ENCODE results near the gene HTR1E.

GRCh38 chr6:86934365-86934764, 3.0 kb upstream of the HTR1E start:
- TF ChIP-seq BACH1 (IDR thresholded peaks at IDR 0.05; ENCODE audit: low read length) (no peak), CTCF (IDR thresholded peaks at IDR 0.05; ENCODE audit: control extremely low read depth in 1 of 3, insufficient read depth in 1 of 3, low read depth in 1 of 3, low read length in 3 of 3) (no peak), JUN (IDR thresholded peaks at IDR 0.05; ENCODE audit: low read depth, low read length) (no peak), KDM4A (IDR thresholded peaks at IDR 0.05; ENCODE audit: low read depth, low read length, severe bottlenecking) (no peak), CEBPB (IDR thresholded peaks at IDR 0.05; ENCODE audit: low read depth, low read length) (no peak), JUND (IDR thresholded peaks at IDR 0.05; ENCODE audit: low read length) (no peak), RAD21 (IDR thresholded peaks at IDR 0.05 in 1 of 2, conservative IDR thresholded peaks at IDR 0.05 in 1 of 2; ENCODE audit: low read depth in 2 of 2, low read length in 2 of 2) (no peak), POLR2AphosphoS5 (IDR thresholded peaks at IDR 0.05; ENCODE audit: low read depth, low read length) (no peak), SIX5 (IDR thresholded peaks at IDR 0.05; ENCODE audit: low read depth, low read length) (no peak)
- TF ChIP-seq, protein P1, sequence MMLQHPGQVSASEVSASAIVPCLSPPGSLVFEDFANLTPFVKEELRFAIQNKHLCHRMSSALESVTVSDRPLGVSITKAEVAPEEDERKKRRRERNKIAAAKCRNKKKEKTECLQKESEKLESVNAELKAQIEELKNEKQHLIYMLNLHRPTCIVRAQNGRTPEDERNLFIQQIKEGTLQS (IDR thresholded peaks at IDR 0.05; ENCODE audit: insufficient read depth, low read depth, low read length), result no peak
- TF ChIP-seq, protein P2, sequence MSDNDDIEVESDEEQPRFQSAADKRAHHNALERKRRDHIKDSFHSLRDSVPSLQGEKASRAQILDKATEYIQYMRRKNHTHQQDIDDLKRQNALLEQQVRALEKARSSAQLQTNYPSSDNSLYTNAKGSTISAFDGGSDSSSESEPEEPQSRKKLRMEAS (IDR thresholded peaks at IDR 0.05), result no peak
- TF ChIP-seq, protein P3, sequence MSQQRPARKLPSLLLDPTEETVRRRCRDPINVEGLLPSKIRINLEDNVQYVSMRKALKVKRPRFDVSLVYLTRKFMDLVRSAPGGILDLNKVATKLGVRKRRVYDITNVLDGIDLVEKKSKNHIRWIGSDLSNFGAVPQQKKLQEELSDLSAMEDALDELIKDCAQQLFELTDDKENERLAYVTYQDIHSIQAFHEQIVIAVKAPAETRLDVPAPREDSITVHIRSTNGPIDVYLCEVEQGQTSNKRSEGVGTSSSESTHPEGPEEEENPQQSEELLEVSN (IDR thresholded peaks at IDR 0.05), result no peak
